Ecto neural progenitor cell (in vitro differentiated cells): Measurements from ENCODE around the gene SSRP1.

ENCODE experiments used
- DNase-seq: peaks from one replicate; pipeline ENCODE4 v3.0.0-alpha.2; 2018; ENCODE audit warnings: low spot score

The SSRP1 gene

GRCh38 chr11:57359896-57360690, 24.4 kb upstream of the SSRP1 start:
- no peak for DNase-seq

DNA sequence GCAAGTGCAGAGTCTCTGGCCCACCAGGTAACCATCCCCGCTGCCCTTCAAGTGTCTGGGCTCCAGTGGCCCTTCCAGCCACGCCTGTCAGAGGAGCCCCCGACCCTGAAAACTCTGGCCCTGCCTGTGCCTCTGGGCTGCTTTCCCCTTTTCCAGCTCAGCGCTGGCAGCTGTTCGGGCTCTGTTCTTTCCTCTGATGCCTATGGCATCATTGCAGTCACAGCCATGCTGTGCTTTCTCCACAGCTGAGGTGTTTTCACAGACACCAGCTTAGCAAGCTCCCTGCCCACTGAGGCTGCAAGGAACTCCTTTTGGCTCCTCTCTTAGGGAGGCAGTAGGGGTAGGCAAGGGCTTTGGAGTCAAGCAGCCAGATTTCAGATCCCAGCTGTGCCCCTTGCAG, 23.7 kb upstream of the SSRP1 start:
- DNase-seq: no peak

DNA sequence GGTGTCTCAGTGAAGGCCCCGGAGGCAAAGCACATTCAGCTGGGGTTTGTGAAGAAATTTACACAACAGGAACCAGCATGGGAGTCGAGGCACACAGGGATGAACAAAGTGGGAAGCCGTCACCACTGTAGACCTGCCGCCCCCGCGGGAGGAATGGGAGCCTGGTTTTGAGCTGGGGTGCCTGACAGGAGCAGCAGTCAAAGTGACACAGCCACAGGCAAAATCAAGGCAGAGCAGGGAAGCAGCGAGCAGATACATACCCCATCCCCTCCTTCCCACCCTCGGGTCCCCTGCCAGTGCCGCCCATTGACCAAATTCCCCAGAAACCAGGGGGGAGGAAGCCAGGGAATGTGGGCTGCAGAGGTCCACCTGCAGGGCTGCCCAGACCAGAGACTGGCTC, 23.3 kb upstream of the SSRP1 start:
- no peak for DNase-seq

DNA sequence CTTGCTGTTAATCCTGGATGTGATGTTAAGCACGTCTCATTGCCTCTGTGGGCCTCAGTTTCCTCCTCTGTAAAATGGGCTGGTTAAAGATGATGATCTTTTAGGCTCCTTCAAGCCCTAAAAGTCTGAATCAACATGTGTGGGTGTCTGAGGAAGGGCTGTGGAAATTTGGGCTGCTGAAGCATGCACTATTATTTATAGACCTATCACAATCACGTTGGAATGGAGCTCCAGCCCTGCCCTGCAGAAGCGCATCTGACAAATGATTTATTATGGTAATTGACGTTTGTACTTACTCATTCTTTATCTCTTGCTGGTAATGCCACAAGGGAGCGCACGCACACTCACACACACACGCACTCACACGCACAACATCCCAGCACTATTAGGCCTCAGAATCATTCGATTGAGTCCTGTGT, 22.9 kb upstream of the SSRP1 start:
- no peak for DNase-seq

- no peak for DNase-seq
Measured at GRCh38 chr11:57357856-57358255, 22.2 kb upstream of the SSRP1 start.

- no peak for DNase-seq
Measured at GRCh38 chr11:57357310-57357709, 21.6 kb upstream of the SSRP1 start.

DNA sequence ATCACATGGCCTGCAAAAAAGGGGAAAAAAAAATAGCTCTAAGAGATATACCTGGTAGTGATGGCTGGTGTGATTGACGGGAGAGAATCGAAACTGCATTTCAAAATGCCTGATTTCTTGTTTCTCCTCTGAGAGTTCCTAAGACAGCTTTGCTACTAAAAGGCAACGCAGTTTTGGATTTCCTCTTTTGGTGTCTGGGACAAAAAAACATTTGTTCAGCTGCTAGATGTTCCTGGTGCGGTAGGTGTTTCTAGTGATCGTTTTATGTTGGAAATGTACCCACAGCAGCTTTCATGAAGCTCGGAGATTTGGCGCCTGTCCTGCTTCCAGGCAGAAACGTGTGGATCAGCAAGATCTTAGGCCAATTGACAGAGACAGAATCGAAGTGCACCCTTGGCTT, 20.6 kb upstream of the SSRP1 start:
- no peak for DNase-seq

DNA sequence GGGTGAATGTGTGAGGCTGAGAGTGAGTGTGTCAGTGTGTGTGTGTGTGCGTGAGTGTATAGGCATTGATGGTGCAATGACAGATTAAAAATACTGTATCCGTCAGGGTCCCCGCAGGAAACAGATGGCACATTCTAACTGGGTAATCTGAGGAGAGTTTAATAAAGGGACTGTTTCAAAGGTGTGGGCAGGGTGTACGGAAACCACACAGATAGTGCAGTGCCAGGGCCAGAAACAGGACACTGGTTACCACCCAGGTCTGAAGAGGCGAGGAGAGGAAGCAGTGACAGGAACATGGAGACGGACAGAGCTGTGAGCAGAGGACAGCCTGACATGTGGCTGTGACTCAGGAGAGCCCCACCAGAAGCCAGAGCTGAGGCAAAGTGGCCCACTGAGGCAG, 19.0 kb upstream of the SSRP1 start:
- no peak for DNase-seq

DNA sequence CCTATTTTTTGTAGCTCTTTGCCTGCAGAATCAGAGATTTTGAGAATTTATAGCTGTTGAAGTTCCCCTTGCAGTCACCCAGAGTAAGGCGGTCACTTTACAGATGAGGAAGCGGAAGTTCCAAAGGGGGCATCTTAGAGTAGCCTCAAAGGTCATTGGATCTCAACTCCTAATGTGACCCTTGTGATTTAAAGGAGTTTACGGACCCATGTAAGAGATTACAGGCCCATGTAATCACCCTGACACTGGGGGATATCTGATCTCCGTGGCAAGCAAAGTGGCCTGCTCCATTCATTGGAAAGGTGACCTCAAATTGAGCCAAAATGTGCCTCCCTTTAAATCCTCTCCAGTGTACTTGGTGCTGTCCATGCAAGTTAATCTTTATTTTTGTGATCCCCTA, 18.2 kb upstream of the SSRP1 start:
- DNase-seq: no peak

- DNase-seq: no peak
Measured at GRCh38 chr11:57353446-57353845, 17.8 kb upstream of the SSRP1 start.

GRCh38 chr11:57353036-57353435, 17.3 kb upstream of the SSRP1 start:
- no peak for DNase-seq

DNA sequence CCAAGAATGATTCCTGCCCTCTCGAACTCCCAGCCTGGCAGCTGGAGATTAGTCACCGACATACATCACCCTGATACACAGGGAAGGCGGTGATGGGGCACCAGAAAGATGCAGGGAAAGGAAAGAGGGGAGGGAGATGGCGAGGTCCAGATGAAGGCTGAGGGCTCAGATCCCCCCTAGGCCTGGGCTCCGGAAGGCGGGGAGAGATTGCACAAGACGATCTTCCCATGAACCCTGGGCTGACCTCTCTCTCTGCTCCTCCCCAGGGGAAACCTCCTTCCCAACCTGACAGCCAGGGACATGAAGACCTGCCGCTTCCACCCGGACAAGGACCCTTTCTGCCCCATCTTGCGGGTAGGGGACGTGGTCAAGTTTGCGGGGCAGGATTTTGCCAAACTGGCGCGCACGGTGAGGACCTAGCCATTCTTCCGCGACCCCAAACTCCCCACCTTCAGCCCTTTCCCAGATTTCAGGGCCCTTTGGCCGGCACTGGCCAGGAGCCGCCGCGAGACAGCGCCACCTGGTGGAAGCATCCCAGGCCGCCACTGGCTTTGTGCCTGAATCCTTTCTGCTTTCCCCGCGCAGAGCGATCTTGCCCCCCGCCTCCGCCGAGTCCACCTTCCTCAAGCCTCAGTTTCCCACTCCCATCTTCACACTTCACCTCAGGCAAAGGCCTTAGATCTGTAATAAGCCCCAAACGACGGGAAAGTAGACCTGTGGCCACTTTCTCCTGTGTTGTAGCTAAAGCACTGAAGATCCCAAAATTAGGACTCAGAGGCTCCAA, 14.0 kb upstream of the SSRP1 start:
- peak; percentile 92 for DNase-seq

DNA sequence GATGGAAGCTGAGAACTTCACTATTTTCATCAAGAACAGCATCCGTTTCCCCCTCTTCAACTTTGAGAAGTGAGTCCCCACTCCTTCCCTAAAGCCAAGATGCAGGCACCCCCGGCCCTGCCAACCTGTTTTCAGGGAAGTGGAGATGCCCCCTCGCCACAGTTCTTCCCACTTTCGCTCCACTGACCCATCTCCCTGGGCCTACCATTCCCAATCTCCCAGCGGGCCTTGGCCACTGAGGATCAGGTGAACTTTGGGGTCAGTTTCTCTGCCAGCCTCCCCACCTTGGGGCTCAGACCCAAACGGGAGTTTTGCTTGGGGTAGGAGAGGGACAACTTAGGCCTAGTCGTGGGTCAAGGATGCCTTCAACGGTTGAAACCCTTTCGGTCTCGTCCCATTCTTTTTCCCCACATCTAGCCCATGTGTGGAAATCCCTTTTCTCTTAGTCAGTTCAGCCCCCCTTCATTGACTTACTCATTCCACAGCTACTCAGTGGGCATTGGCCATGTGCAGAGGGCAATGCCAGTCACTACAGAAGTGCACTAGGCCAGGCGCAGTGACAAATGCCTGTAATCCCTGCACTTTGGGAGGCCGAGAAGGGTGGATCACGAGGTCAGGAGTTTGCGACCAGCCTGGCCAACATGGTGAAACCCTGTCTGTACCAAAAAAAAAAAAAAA, 13.1 kb upstream of the SSRP1 start:
- no peak for DNase-seq

DNA sequence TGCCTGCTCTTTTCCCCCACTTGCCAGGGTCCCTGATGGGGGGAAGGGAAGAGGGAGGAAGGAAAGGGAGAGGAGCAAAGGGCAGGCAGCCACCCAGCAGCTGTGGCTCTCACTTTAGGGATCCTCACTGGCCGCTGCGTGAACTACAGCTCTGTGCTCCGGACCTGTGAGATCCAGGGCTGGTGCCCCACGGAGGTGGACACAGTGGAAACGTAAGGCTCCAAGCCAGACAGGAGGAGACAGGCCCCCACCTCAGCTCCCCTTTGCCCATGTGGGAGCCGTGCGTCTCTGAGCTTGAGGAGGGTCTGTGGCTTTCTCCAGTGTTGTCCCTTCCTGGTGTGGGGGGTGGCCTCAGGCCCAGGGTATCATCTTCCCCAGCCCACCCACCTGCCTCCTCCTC, 12.4 kb upstream of the SSRP1 start:
- no peak for DNase-seq

DNA sequence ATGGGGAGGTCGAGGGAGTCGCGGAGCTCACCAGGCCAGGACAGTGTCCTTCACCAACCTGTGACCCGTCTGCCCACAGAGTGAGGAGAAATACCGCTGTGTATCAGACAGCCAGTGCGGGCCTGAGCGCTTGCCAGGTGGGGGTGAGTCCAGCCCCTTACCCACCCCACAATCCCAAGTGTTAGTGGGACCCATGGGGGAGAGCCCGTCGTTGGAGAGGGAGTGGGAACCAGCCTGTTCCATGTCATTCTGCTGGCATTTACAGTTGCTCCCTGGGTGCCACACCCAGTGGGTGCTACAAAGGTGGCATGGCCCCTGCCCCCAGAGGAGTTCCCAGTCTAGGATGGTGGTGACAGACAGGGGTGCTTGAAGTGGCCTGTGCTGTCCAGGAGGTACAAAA, 11.6 kb upstream of the SSRP1 start:
- no peak for DNase-seq

GRCh38 chr11:57345555-57346211, 10.0 kb upstream of the SSRP1 start:
- DNase-seq: peak; percentile 76

DNA sequence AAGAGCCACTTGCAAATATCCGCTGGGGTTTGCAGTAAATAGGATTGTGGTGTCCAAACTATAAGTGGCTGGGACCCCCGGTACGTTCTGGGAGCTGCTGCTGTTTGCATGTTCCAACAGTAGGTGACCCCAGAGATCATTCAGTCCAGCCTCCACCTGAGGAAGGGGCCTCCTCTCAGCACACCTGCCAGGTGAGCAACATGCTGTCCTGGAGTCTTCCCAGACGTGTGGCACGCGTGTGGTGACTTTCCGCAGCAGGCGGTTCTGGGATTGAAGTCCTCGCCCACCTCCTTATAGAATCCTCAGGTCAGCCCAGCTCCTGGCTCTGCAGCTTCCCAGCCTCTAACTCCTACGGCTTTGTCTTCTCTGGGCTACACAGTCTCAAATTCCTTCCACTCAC, 9.1 kb upstream of the SSRP1 start:
- no peak for DNase-seq

DNA sequence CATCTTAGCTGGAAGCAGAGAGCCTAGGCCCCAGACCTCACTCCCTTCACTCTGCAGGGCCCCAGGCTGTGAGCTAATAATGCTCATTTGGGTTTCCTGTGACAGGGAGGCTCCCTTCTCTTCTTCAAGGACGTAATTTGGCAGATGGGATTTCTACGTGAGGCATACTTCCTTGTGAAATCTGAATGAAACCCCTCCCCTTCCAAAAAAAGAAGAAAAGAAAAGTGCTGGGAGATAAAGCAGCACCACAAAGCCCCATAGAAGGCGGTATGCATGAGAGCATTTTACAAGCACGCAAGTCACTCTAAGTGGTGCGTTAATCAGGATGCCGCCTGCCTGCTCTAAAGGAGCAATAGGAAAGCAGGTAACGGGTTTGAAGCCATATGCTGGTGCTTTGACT, 8.1 kb upstream of the SSRP1 start:
- no peak for DNase-seq

- no peak for DNase-seq
Measured at GRCh38 chr11:57342702-57343101, 7.0 kb upstream of the SSRP1 start.

DNA sequence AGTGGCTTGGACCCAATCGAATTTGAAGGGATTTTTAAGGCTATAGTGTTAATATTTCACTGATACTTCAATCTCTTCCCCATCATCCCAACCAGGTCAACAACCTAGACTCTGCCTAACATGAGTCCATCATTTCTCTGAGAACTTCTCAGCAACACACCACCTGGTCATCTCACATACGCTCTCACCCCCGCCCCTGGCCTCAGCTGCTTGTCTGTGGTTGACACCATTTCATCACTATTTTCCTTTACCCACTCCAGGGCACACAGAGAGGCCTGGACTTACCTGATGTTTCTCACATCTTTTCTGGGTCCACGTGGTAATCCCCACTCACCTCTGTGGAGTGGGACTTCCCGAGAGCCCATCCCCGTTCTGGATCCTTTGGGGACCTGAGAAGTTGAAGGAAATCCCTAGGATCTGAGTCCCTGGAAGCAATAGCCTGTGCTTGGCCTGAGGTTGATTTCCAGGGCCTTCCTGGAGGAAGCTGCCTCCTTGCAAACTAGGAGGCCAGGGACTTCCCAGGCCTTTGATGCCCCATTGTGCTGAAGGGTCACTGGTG, 5.6 kb upstream of the SSRP1 start:
- no peak for DNase-seq

- DNase-seq: peak; percentile 71
Measured at GRCh38 chr11:57340039-57340615, 4.4 kb upstream of the SSRP1 start.

DNA sequence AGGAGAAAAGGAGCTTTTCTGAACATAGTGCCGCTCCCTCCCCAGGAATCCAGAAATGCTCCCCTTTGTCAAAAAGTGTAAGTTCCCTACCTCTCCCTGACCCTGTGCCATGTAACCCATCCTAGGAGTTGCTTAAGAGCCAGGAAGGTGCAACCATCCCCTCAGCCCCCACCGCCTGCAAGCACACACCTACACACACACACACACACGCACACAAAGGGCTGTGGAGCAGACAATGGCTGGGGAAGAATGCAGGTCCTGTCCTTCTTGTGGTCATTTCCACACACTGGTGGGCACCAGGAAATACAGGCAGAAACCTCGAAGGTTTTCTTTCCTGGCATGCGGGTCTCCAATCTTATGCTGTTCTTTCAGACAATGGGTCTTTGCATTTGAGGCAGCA, 3.6 kb upstream of the SSRP1 start:
- DNase-seq: no peak
